NCI-H2107 (cell line): ENCODE measurements around the gene TWIST2.

Experiments
- DNase-seq: peaks from one replicate; lab custom pipeline; 2025; lab: John Stamatoyannopoulos, UW

The TWIST2 gene

DNA sequence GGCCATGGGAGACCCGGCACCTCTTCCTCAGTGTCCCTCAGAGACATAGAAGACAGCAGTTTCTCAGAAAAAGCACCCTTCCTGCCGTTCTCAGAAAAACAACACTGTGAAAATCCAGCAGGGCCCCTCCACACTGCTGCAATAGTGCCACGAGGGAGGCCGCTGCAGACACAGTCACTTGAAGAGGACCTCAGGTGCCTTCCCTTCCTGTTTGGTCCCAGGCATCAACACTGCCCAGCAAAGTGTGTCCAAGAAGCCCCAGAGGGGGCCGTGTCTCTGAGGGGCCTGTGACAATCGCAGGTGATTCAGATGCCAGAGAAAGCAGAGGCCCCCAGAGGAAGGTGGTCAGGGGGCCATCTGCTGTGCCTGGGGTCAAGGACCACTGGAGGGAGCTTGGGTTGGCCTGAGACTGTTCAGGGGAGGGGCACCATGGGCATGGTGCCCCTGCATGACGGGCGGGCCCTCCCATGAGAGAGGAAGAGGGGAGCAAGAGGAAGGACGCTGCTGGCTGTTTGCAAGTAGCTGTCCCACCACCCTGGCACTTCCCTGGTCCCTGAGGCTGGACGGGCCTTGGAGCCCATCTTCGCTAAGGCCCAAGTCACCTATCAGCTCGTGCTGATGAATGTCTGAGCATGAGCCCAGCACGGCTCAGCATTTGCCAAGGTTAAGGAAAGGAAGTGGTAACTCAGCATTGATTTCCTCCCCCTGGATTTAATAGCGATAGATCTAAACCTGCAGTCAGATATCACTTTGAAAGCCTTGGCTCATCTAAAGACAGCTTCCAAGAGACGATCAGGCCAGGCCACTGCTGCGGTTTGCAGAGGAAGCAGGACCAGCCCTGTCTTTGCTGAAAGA is 9.1 kb downstream of the TWIST2 start:
- no peak for DNase-seq

DNA sequence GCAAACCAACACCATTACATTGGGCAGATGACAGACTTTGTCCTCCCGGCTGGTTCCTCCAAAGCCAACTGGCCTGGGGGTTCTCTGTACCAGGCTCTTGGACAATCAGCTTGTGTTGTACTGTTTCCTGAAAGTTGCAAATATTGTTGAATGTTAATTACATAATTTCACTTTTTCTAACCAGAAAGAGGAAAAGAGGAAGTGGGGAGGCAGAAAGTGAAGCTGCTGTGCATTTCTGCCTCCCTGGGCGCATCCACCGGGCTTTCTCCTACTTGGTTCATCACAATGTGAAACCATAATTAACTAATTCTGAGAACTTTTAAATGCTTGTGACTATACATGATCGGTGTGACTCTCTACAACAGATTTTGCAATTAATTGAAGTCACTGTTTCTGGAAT is 10.1 kb downstream of the TWIST2 start:
- no peak for DNase-seq

DNA sequence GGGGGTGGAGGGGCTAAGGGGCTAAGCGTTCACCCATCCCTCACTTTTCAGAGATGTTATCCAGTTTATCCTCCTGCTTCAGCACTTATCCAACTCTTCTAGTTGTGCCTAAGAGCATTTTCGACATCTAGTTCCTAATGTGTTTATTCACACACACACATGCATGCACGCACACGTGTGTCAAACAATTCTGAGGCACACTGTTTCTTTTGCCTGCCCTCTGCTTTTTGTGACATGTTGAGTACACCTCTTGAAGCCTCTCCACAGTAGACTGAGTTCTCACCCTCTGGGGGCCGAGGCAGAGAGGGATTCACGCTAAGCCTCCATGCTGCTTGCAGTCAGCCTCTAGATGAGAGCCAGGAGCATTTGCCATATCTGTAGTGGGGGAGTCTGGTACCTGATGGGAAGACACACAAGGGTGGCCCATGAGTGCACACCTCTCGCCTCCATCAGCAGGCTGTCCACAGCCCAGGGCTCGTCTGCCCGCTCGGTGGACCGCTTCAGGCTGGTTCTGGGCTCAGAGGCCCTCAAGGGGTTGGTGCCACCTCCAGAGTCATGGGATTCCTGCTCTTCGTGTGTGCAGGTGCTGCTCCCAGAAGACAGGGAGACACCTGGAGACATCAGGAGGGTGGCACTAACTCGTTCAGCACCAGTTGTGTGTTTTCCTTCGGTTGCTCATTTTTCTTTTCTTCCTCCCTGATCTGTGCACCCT is 11.9 kb downstream of the TWIST2 start:
- DNase-seq: no peak

DNA sequence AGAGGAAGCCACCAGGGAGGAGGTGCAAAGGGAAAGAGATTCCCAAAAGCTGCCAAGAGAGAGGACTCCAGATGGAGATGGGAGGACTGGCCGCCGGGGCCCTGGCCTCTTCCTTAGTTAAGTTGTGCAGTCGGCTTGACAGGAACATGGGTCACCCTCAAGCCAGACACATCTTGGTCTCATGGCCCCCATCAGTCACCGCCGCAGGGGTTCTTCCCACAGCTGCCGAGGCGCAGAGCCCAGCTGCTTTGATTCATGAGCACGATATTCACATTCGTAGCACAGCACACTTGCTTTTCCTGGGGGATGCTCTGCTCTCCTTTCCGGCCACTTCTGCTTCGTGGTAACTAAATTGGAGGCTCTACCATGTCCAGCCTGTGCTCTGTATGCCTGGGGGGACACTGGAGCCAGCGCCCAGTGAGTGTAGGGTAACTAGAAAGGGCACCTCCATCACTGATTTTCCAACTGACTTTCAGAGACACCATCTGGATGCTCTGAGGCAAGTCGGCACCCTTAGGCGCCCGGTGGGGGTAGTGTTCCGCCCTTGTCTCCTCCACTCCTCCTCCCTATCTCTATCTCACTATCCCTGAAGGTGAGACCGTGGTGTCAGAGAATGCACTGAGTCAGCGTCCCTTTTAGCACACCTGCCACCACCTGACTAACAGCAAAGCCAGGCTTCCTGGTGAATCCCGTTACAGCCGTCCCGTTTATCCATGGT is 13.3 kb downstream of the TWIST2 start:
- no peak for DNase-seq

DNA sequence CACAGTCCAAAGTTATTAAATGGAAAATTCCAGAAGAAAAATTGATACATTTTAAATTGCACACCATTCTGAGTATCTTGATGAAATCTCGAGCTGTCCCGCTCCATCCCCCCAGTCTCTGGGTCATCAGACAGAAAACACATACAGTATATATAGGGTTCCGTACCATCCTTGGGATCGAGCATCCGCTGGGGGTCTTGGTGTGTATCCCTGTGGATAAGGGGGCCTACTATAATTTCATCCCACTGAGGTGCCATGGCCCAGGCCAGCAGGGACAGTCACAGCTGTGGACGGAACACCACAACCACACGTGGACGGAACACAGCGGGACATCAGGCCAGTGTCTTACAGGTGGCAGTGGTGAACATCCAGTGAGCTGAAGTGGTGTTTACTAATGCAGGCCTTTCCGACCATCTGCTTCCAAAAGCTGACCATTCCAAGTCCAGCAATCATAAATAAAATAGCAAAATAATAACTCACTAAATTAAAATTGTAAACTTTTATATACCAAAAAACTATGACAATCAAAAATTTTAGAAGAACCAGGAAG is 14.0 kb downstream of the TWIST2 start:
- DNase-seq: no peak

DNA sequence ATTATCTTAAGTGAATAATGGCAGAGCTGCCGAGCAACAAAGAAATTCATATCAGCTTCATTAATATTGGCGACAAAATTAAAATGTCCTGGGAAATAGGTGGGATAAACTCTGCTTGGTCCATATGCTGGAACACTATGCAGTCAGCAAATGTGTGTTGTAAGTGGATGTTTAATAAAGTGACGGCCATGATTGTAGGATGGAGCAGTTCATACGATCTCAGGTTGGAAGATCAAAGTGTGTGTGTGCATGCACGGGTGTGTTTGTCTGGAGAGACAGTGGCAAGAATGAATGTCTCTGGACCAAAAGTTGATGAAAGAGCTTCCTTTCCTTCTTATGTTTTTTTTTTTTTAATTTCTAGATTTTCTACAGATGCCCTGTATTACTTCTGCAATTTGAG is 14.8 kb downstream of the TWIST2 start:
- no peak for DNase-seq

DNA sequence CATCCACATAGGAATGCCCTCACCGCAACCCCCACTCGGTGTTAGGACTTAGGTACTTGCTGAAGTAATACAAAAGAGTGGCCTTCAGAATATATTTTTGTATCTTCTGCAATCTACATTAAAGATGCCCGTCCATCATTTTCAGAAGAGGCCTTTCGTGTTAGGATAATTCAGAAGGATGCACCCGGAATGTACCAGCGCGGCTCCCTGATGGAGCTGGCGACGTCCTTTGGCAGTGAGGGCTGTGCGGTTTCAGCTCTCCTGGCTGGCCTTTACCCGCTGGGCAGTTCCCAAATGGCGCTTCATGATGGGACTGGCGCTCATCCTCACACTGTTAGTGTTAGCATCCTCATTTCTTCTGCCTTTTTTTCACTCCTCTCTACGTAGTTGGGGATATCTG is 15.3 kb downstream of the TWIST2 start:
- DNase-seq: no peak

DNA sequence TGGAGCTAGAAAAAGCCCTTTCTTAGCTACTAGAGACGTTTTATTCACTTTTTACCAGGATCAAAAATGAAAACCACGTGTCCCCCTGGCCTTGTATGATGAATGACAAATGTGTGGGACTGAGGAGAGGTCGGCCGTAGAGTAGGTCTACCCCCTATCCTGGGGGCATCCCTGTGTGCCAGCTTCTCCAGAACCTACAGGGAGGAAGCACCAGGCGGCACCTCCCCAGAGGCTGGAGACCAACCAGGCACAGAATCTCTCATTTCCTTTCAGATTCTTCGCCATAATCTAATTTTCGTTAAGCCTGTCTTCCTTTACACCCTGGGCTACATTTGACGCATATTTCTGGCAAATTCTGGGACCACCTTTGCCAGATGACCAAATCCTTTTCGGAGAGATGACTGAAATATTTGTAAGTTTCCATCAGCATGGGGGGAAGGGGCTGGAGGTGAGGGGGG is 15.9 kb downstream of the TWIST2 start:
- DNase-seq: no peak

DNA sequence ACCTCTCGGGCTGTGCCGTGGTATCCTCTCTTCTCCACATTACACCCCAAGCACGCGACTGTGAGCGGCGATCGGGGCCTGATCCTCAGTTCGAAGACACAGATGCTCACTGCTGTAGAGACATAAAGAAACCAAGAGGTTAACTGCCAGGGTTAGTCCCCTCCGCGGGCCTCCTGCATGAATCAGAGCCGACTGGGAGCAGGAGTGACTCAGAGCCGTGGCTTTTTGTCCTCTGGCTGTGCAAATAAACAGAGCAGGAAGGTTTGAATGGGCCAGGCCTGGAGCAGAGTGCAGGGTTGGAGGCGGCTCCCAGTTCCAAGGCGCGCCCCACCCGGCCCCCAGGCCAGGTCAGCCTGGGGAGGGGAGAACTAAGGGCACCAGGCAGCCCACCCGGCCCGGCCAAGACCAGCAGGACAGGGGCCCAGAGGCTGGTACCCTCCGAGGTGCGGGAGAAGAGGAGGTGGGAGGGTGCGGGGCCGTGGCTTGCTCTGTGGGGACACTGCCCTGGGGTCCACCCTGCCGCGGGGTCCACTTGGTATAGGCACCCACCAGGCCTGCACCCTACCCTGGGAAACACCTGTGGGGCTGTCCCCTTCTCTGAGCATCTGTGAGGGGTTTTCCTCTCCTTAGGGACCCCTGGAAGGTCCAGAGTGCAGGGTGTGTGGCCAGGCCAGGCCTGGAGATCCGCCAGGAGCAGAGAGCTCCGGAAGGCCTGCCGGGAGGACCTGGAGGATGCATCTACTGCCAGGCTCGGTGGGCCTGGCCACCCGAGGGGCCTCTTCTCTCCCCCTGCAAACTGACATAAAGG is 16.5 kb downstream of the TWIST2 start:
- DNase-seq: no peak

DNA sequence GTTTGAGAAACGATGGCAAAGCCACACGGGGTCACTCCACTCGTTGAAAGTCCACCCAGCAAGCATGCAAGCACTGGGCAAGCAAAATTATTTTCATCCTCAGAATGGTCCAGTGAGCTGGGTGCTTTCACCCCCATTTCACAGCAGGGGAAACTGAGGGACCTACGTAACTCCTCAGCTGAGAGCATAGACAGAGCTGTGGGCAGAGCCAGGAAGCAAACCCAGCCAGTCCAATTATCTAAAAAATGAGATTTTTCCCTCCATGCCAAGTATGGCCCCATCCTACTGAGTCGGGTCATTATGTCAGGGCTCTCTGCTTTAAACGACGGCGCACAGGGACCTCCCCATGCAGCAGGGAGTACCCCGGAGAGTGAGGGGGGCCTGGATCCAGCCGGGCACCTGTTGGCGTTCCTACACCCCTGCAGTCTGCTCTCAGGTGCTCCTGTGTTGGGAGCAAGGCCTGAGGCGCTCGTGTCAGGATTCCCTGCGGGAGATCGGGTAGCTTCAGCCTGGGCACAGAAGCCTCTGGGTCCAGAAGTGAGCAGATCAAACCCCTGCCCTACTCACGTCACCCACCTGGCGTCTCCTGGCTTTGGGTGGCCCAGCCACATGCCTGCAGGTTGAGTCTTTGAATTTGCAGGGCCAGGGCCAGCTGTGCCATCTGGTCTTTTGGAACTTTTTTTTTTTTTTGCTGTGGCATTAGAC is 17.3 kb downstream of the TWIST2 start:
- DNase-seq: no peak

DNA sequence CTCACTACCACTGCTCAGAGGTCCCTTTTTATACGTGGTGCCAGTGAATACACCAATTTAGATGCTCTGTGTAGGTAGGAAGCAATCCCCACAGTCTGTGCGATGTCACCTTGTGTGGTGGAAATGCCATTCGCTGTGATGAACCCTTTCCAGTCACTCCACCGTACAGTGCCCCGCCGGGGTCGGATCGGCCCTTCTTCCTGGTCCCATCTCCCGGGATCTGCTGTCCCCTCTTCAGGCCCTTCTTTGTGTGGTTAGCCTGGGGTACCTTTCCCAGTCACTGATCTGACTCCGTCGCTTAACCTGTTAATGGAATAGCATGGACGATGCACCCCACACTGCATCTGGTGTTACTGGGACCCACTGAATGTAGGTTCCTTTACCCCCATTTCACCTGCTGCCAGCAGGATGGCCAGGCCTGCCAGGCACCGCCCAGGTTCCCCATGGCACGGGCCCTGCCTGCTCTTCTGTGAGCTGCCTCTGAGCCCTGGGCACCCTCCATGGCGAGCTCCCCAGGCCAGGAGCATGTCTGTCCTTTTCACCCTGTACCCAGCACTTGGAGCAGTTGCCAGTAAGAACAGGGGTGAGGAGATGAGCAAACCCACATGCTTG is 18.0 kb downstream of the TWIST2 start:
- DNase-seq: no peak

DNA sequence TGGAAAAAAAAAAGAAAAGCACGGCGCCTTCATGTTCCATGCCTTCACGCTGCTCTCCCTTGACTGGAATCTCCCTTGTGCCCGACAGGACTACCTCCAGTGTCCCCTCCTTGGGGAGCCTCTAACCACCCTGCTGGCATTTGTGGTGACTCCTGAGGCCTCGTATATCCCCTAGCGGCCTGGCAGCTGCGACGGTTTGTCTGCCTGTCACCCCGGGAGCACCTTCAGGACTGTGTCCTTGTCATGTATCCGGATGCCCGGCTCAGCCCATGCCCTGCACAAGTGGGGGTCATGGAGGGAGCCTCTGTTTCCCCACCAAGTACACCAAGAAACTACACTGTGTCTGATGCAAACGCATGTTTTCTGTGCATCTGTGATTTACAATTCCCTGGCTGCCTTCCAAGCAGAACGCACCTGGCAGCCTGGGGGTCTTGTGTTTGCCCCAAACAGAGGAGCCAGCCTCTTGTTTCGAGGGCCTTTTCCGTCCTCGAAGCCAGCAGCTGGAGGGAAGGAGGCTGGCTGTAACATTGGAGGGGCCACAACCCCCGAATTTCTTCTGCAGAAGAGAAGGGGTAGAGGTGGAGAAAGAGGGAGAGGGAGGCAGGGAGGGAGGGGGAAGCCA is 18.9 kb downstream of the TWIST2 start:
- no peak for DNase-seq

DNA sequence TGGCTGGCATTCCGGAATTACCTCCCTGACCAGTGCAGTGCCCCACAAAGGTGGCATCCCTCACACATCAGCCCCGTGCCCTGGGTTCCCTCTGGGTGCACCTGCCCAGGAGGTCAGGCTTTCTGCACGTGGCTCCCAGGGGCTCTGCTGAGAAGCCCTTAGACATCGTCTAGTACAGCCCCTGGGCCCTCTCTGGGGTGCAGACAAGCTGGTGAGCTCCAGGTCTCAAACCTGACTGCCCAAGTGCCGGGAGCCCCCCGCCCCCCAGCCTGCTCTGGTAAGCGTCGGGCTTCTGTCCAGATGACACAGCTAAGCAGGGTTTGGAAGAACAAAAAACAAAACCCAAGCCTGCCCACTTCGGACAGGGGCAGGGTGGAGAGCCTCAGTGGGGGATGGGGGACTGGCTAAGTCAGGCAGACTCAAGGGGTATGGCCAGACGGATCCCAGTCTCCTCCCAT is 20.2 kb downstream of the TWIST2 start:
- DNase-seq: no peak

DNA sequence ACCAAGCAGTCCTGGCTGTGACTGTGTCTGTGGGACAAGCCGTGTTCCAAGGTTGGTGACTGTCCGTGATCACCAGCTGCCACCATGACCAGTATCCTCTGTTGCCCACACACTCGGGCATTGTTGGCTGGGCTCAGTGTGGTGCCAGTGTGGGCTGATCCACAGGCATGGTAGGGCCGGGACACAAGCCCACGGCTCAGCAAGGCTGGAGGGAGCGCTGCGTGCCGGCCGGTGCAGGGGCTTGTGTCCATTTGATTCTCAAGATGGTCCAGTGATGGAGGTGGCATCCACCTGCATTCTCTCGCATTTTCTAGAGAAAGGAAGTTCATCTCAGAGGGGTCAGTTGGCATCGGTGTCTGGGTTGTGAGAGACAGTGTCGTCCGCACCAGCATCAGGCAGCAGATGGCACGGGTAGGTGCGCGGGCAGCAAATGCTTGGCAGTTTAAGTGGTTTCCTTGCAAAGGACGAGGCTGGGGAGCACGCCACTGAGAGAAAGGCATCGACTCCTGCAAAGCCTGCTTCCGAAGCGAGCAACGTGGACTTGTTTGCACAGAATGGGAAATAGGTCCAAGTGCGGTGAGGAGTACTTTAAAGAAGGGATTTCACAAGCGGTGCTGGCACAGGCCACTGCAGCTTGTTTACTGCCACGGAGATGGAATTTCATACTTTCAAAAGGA is 20.9 kb downstream of the TWIST2 start:
- DNase-seq: no peak

DNA sequence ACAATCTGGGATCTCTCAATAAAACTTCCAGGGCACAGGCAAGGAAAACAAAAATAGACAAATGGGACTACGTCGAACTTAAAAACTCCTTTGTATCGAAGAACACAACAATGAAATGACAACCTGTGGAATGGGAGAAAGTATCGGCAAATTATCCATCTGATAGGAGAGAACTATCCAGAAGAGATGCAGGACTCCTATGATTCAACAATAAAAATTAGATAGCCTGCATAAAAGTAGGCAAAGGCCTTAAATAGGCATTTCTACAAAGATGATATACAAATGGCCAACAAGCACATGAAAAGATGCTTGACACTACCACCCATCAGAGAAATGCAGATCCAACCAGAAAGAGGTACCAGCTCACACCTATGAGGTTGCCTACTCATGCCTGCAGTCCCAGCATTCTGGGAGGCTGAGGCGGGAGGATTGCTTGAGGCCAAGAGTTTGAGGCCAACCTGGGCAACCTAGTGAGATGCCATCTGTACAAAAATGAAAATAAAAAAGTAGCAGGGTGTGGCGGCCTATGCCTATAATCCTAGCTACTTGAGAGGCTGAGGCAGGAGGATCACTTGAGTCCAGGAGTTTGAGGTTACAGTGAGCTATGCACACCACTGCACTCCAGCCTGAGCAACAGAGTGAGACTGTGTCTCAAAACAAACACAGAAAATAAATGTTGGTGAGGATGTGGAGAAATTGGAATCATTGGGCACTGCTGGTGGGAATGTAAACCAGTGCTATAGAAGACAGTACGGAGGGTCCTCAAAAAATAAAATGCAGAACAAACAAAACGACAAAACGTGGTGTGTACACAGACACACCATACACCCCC is 21.6 kb downstream of the TWIST2 start:
- DNase-seq: no peak

DNA sequence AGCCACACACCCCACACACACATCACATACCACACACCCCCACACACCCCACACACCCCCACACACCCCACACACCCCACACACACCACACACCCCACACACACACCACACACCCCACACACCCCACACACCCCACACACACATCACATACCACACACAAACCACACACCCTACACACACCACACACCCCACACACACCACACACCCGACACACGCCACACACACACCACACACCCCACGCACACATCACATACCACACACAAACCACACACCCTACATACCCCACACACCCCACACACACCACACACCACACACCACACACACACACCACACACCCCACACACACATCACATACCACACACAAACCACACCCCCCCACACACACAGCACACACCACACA is 22.4 kb downstream of the TWIST2 start:
- no peak for DNase-seq

DNA sequence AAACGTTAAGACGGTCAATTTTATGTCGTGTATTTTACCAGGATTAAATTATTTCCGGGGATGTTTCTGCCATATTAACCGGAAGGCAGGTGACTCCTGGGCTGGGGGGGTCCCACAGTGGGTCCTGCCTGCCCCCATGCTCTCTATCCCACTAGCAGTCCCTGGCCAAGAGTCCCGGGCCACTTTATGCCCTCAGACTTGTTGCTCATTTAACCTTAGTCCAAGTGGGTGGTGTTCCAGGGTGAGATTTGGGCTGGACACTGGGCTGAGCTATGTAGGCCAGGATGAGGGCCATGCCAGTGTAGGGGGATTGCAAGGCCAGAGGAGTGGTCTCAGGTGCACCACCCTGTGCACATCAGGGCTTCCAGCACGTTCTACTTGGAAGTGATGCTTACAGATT is 24.1 kb downstream of the TWIST2 start:
- DNase-seq: no peak

DNA sequence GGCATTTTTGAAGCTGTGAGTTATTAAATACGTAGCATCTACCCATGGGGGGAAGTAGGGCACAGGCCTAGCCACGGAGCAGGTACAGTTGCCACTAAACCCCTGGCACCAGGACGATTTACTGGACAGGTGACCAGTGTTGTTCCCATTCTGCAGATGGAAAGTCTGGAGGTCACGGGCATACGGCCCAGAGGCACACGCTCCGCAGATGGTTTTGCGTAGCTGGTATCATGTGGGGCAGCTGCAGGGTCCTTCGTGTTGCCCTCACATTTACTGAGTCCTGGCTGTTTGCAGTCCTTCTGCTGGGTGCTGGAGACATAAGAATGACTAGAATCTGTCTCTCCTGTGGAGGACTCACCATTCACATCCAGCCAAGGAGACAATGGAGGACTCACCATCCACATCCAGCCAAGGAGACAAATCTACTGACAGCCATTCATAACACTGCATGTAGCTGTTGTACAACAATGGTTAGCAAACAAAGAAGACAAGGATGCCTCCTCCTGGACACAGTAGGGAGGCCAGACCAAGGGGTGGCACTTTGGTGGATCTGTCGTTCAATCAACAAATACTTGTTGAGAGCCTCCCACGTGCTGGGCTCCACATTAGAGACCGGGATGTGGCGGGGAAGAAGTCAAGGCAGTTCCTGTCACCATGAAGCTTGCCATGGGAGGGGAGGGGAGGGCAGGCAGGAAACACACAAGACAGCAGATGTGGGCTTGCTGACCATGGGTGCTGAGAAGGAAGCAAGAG is 24.9 kb downstream of the TWIST2 start:
- DNase-seq: no peak
